Chondrocyte (in vitro differentiated cells): Measurements from ENCODE around the gene ZCCHC24. TPM values are rescaled to one million over a fixed set of nuclear protein-coding genes. Genes with fewer than 3 reads are reported as not detected.

Experiments
- DNase-seq: peaks from one replicate; pipeline ENCODE4 v3.0.0; 2021; ENCODE audit warnings: mixed read lengths, low spot score
- H3K27ac Mint-ChIP-seq: one replicate; pipeline ENCODE4 v1.8.0; 2021; ENCODE audit warnings: mild to moderate bottlenecking, moderate library complexity, mixed read lengths; ENCODE audit not compliant: unreplicated experiment
- H3K27me3 Mint-ChIP-seq: 2 replicates; pipeline ENCODE4 v1.8.0; 2021; ENCODE audit warnings: low read depth, mixed read lengths
- H3K36me3 Mint-ChIP-seq: 2 replicates; pipeline ENCODE4 v1.8.0; 2021; ENCODE audit warnings: low read depth, mixed read lengths
- H3K4me1 Mint-ChIP-seq: 2 replicates; pipeline ENCODE4 v1.8.0; 2021; ENCODE audit warnings: low read depth, mild to moderate bottlenecking, mixed read lengths
- H3K4me3 Mint-ChIP-seq: one replicate; pipeline ENCODE4 v1.8.0; 2021; ENCODE audit warnings: mild to moderate bottlenecking, moderate library complexity, mixed read lengths; ENCODE audit not compliant: unreplicated experiment
- H3K9me3 Mint-ChIP-seq: 2 replicates; pipeline ENCODE4 v1.8.0; 2021; ENCODE audit warnings: low read depth, mixed read lengths
- total RNA-seq: library from RNA; stranded (reverse); gene quantifications from 3 replicates; pipeline ENCODE4 v1.2.1, GENCODE V29; 2021
- TF ChIP-seq, protein P1 (sequence below): fragments of 200-600 bp; sonication (generic); IDR thresholded peaks from 2 replicates; pipeline ENCODE4 v1.5.0; 2021; ENCODE audit warnings: antibody characterized with exemption, mild to moderate bottlenecking, moderate library complexity

ZCCHC24 gene
- total RNA-seq, 1 donor from 2014 or later = 45.1 TPM

GRCh38 chr10:79437111-79437814, 8.2 kb downstream of the ZCCHC24 start:
- H3K9me3 Mint-ChIP-seq = no peaks in the 10 kb centered on the region
- H3K4me1 Mint-ChIP-seq = peaks cover 77% of the 10 kb centered on the region
- no peaks in the 10 kb centered on the region for H3K36me3 Mint-ChIP-seq
- TF ChIP-seq, protein P1, sequence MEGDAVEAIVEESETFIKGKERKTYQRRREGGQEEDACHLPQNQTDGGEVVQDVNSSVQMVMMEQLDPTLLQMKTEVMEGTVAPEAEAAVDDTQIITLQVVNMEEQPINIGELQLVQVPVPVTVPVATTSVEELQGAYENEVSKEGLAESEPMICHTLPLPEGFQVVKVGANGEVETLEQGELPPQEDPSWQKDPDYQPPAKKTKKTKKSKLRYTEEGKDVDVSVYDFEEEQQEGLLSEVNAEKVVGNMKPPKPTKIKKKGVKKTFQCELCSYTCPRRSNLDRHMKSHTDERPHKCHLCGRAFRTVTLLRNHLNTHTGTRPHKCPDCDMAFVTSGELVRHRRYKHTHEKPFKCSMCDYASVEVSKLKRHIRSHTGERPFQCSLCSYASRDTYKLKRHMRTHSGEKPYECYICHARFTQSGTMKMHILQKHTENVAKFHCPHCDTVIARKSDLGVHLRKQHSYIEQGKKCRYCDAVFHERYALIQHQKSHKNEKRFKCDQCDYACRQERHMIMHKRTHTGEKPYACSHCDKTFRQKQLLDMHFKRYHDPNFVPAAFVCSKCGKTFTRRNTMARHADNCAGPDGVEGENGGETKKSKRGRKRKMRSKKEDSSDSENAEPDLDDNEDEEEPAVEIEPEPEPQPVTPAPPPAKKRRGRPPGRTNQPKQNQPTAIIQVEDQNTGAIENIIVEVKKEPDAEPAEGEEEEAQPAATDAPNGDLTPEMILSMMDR = no peak
- DNase-seq = peak; percentile 43
- no peak overlapping the region for H3K4me3 Mint-ChIP-seq
- H3K27me3 Mint-ChIP-seq = no peaks in the 10 kb centered on the region
- no peak overlapping the region for H3K27ac Mint-ChIP-seq

DNA sequence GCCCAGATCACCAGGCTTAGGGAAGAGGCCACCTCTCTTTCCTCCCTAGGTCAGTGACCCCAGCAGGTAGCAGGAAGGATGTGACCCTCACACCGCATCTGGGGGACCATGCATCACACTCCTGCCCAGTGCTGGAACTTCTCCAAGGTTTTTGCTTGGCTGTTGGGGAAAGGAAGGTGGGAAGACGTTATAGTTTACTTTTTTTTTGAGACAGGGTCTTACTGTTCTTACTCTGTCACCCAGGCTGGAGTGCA, 8.6 kb downstream of the ZCCHC24 start:
- Mint-ChIP-seq H3K9me3 (no peaks in the 10 kb centered on the region), H3K36me3 (peaks cover 1% of the 10 kb centered on the region), H3K27ac (no peak overlapping the region), H3K27me3 (no peaks in the 10 kb centered on the region), H3K4me3 (no peak overlapping the region), H3K4me1 (peaks cover 79% of the 10 kb centered on the region)
- DNase-seq = no peak
- TF ChIP-seq, protein P1 = no peak

- peak overlapping the region; percentile 28 for H3K4me3 Mint-ChIP-seq
- H3K4me1 Mint-ChIP-seq = peaks cover 80% of the 10 kb centered on the region
- H3K9me3 Mint-ChIP-seq = no peaks in the 10 kb centered on the region
- H3K36me3 Mint-ChIP-seq = peaks cover 2% of the 10 kb centered on the region
- DNase-seq = peak; percentile 72
- TF ChIP-seq, protein P1 = no peak
- H3K27ac Mint-ChIP-seq = peak overlapping the region; percentile 91
- no peaks in the 10 kb centered on the region for H3K27me3 Mint-ChIP-seq
Observed at GRCh38 chr10:79436066-79436849, 9.2 kb downstream of the ZCCHC24 start.

DNA sequence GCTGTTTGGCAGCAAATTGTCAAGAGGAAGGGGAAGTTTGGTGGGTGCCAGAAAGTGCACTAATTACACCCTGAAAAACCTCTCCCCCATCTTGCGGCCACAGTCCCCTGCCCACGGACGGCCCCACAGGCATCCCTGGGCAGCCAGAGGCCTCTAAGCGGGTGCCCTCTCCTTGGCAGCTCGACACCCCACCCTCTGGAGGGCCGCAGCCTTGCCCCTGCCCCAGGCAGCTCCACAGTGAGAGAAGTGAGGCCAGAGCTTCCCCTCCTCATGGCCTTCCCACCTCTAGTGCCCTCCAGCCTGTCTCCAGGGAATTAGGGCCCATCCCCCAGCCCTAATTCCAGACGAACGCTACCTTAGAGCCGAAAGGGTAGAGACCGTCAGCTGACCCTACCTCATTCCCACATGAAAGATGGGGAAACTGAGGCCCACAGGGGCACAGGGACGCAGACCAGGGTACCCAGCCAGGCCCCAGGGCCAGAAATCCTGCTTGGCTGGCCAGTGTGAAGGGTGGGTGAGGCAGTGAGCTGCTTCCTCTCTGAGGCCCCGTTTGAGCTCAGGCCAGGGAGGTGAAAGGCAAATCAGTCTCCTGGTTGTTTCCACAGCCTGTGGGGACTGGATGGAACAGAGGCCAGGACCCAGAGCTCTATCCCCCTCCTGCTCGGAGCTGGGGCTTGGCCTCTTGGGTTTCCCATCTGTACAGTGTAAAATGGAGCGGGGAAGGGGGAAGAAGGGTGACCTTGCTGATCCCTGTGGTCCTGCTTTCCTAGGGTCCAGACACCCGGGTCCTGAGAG, 10.0 kb downstream of the ZCCHC24 start:
- DNase-seq = peak; percentile 69
- H3K27ac Mint-ChIP-seq = peak overlapping the region; percentile 91
- H3K9me3 Mint-ChIP-seq = no peaks in the 10 kb centered on the region
- TF ChIP-seq, protein P1 = no peak
- H3K4me3 Mint-ChIP-seq = peak overlapping the region; percentile 28
- H3K27me3 Mint-ChIP-seq = no peaks in the 10 kb centered on the region
- peaks cover 73% of the 10 kb centered on the region for H3K4me1 Mint-ChIP-seq
- peaks cover 2% of the 10 kb centered on the region for H3K36me3 Mint-ChIP-seq

- TF ChIP-seq, protein P1 = no peak
- Mint-ChIP-seq H3K4me1 (peaks cover 68% of the 10 kb centered on the region), H3K27ac (peak overlapping the region; percentile 91), H3K36me3 (peaks cover 4% of the 10 kb centered on the region), H3K27me3 (no peaks in the 10 kb centered on the region), H3K9me3 (no peaks in the 10 kb centered on the region), H3K4me3 (peak overlapping the region; percentile 48)
- peak; percentile 39 for DNase-seq
Observed at GRCh38 chr10:79434821-79435251, 10.6 kb downstream of the ZCCHC24 start.
